Left cardiac atrium (tissue), 4 donors: ENCODE measurements around the gene CDH12. TPM values are rescaled to one million over a fixed set of nuclear protein-coding genes. Genes with fewer than 3 reads are reported as not detected.

ENCODE experiments used
- ATAC-seq, 2 donors: fragments of 200-7000 bp; cut with Tn5 transposase; one replicate each; pipeline ENCODE4 v1.9.1; 2020; ENCODE audit warnings: mild to moderate bottlenecking in 2 of 2, moderate library complexity in 2 of 2
- DNase-seq: peaks from one replicate; pipeline ENCODE4 v3.0.0-alpha.2; 2020
- intact Hi-C, 2 donors: fragments of 100-400 bp; cut with DNase I; formaldehyde crosslinking; loops; one replicate each; pipeline versions ENCODE4 v1.14.1 to v1.15.1; 2022 to 2023
- total RNA-seq, 2 donors: library from RNA; stranded (reverse); fragmentation: NEBNext Ultra II Directional; extraction: Animal tissue kit (Norgen Biotek cat#: 25700); gene quantifications; one replicate each; pipeline ENCODE4 v1.2.1, GENCODE V29; 2021
- donor health status: DM: no; HTN: yes; CAD: no.
- donor health status: DM: no; HTN: yes; CAD: no; lungs with severe emphysema.
- donor health status: DM: yes; HTN: yes; CAD: no.
- donor health status: Dilated cardiomyopathy.

The CDH12 gene
- total RNA-seq, 2 donors from 2014 or later: not detected

- intact Hi-C loops: no loop called here
Observed at GRCh38 chr5:21765406-21765805, 1087.7 kb downstream of the CDH12 start.

GRCh38 chr5:21739096-21739495 is 1114.0 kb downstream of the CDH12 start:
- no peak for DNase-seq
- intact Hi-C loops: no loop called here
- ATAC-seq: no peak

More at GRCh38 chr5:21765406-21765805, 1087.7 kb downstream of the CDH12 start:
- DNase-seq (no peak), ATAC-seq (no peak)

- DNase-seq: no peak
- no peak for ATAC-seq
- intact Hi-C loops: no loop called here
Observed at GRCh38 chr5:21723500-21723899, 1129.6 kb downstream of the CDH12 start.

- DNase-seq (no peak), ATAC-seq (no peak)
- intact Hi-C loops: no loop called here
Observed at GRCh38 chr5:21711866-21712758, 1141.0 kb downstream of the CDH12 start.

- intact Hi-C loops: no loop called here
- DNase-seq (no peak), ATAC-seq (no peak)
Observed at GRCh38 chr5:21709770-21710169, 1143.4 kb downstream of the CDH12 start.

- ATAC-seq (no peak), DNase-seq (no peak)
- intact Hi-C loops: no loop called here
Observed at GRCh38 chr5:21704974-21705668, 1148.0 kb downstream of the CDH12 start.

- intact Hi-C loops: no loop called here
- no peak for DNase-seq
- no peak for ATAC-seq
Observed at GRCh38 chr5:21701317-21701716, 1151.8 kb downstream of the CDH12 start.
